GM19463 (cell line): Measurements from ENCODE around the gene CCDC187.

Experiments
- ATAC-seq: cut with Tn5 transposase; IDR thresholded peaks from one replicate; pipeline ENCODE4 v1.9.1; 2021; ENCODE audit warnings: mild to moderate bottlenecking, moderate library complexity; ENCODE audit not compliant: unreplicated experiment

CCDC187 gene

GRCh38 chr9:136286987-136287379 lies 16.9 kb downstream of the CCDC187 start:
- ATAC-seq = no peak

GRCh38 chr9:136286359-136286986 lies 17.4 kb downstream of the CCDC187 start:
- ATAC-seq = no peak

GRCh38 chr9:136285501-136286358 lies 18.2 kb downstream of the CCDC187 start:
- ATAC-seq = no peak

GRCh38 chr9:136284951-136285350 lies 18.9 kb downstream of the CCDC187 start:
- no peak for ATAC-seq

GRCh38 chr9:136284311-136284710 lies 19.6 kb downstream of the CCDC187 start:
- ATAC-seq = no peak

- peak; percentile 87 for ATAC-seq
These were observed 20.3 kb downstream of the CCDC187 start for GRCh38 chr9:136283291-136284235.

- no peak for ATAC-seq
These were observed 21.5 kb downstream of the CCDC187 start for GRCh38 chr9:136282272-136282861.

GRCh38 chr9:136281421-136282271 lies 22.2 kb downstream of the CCDC187 start:
- ATAC-seq = no peak

- ATAC-seq = no peak
These were observed 23.2 kb downstream of the CCDC187 start for GRCh38 chr9:136280535-136281315.

- ATAC-seq = no peak
These were observed 24.4 kb downstream of the CCDC187 start for GRCh38 chr9:136279471-136279870.

- ATAC-seq = no peak
These were observed 25.0 kb downstream of the CCDC187 start for GRCh38 chr9:136278894-136279293.

- no peak for ATAC-seq
These were observed 25.7 kb downstream of the CCDC187 start for GRCh38 chr9:136278221-136278620.

GRCh38 chr9:136277746-136278145 lies 26.1 kb downstream of the CCDC187 start:
- ATAC-seq = no peak

- ATAC-seq = no peak
These were observed 27.2 kb downstream of the CCDC187 start for GRCh38 chr9:136276716-136277115.

- ATAC-seq = no peak
These were observed 28.1 kb downstream of the CCDC187 start for GRCh38 chr9:136275655-136276429.

- no peak for ATAC-seq
These were observed 28.9 kb downstream of the CCDC187 start for GRCh38 chr9:136274786-136275654.
